NCI-H2107 (cell line): ENCODE data around the gene CNTN5.

ENCODE experiments used
- DNase-seq: peaks from one replicate; lab custom pipeline; 2025; lab: John Stamatoyannopoulos, UW

Gene CNTN5

DNA sequence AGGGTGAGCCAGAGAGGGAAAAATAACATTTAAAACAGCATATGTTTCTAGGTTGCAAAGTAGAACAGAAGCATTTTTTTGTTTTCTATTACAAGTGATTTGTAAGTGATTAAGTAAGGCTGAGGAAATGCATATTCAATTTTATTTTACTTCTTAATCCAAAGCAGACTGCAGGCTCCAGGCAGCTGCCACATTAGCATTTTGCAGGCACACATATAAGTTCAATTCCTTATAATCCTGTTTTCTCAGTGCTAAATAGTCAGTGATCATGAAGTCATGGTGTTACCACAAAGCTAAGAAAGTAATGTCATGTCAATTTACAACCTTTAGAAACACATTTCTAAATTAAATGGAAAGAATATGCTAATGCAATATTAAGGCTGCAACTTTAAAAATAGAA lies 149.8 kb downstream of the CNTN5 start:
- no peak for DNase-seq

DNA sequence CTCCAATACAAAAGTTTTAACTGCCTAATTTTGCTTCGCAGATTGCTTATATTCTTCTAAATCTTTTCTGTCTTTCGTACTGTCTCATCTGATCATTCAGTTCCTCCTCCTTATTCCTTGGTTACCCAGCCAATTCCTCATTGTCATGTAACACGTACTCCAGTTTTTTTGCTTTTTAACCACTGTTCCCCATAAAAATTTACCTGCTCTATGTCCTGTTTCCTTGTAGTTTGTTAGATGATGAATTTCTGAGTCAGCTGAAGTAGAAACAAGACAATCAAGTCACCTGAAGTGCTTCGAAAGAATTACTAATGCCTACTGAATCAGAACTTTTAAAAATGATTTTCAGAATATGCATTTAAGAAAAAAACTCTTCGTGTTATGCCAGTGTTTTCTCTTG lies 150.6 kb downstream of the CNTN5 start:
- no peak for DNase-seq

- DNase-seq, result no peak
Observed at GRCh38 chr11:99176430-99176829, 155.7 kb downstream of the CNTN5 start.

- DNase-seq, result no peak
Observed at GRCh38 chr11:99177446-99177845, 156.7 kb downstream of the CNTN5 start.

DNA sequence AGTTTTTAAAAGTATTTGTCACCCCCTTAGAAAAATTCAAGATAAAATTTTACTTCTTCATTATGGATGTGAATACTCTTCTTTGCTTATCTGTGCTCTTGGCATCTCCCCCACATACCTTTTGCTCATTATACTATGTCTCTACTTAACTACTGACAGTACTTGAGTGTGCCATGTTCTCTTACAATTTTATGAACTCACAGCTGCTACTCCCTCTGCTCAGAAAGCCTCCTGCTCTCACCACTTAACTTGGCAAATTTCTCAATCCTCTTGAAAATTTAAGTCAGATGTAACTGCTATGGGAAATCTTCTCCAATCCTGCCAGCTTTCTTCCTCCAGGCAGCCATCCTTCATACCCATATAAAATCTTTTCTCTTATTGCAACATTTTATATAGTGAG lies 163.4 kb downstream of the CNTN5 start:
- no peak for DNase-seq

- DNase-seq, result no peak
Observed at GRCh38 chr11:99188221-99188620, 167.5 kb downstream of the CNTN5 start.

GRCh38 chr11:99192716-99193115 lies 172.0 kb downstream of the CNTN5 start:
- DNase-seq, result no peak

- DNase-seq, result no peak
Observed at GRCh38 chr11:99197477-99197876, 176.7 kb downstream of the CNTN5 start.

GRCh38 chr11:99198215-99198614 lies 177.5 kb downstream of the CNTN5 start:
- DNase-seq, result no peak

GRCh38 chr11:99199341-99199740 lies 178.6 kb downstream of the CNTN5 start:
- DNase-seq, result no peak

- no peak for DNase-seq
Observed at GRCh38 chr11:99200720-99201119, 180.0 kb downstream of the CNTN5 start.

DNA sequence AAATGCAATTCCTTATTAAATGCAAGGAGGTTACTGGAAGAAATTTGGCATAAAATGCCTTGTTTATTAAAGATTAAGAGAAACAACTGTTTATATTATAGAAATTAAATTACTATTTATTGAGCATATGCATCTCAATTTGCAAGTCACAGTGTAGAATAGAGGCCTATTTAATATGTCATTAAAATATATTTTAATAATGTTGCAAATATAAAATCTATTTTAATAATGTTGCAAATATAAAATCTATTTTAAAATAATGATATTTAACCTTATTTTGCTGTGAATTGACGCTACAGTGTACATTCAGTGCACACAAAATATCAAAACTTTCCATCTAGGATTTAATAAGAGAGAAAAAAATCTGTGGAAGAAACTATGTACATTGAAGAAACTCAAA lies 188.1 kb downstream of the CNTN5 start:
- DNase-seq, result no peak

- no peak for DNase-seq
Observed at GRCh38 chr11:99229544-99229943, 208.8 kb downstream of the CNTN5 start.

GRCh38 chr11:99234534-99234933 lies 213.8 kb downstream of the CNTN5 start:
- no peak for DNase-seq

DNA sequence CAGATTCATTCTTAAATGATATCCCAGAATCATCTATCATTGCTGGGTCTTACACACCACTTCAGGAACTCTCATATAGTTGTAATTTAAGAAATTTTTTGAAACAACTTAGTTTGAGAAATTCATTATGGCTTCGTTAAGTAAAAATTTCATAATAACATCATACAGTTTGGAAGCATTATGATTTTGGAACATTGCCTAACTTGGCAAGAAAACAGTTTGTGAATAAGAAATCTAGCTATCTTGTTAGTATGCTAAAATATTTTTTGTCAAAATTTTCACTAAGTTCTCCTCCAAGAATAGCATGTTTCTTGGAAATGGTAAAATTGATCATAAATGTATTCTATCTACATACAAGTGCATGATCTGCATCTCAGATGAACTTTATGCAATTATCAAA lies 217.7 kb downstream of the CNTN5 start:
- DNase-seq, result no peak

- no peak for DNase-seq
Observed at GRCh38 chr11:99240192-99241030, 219.7 kb downstream of the CNTN5 start.

DNA sequence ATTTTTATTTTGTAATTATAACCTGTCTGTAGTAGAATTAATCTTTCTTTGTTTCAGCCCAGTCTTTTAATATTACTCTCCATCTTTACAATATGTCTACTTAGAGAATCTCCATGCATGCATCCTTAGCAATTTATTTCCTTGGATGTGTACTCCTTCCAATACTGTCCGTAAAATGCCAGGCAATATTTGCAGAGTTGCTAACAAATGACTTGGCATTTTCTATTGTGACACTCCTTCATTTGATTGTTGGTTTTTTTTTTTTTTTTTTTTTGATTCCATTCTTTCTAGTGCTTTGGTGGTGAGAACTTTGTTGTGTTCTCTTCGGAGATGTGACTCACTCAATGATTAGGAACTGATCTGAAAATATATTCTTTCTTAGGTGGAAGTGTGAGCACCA lies 220.3 kb downstream of the CNTN5 start:
- DNase-seq, result no peak

GRCh38 chr11:99244613-99245012 lies 223.9 kb downstream of the CNTN5 start:
- DNase-seq, result no peak

- no peak for DNase-seq
Observed at GRCh38 chr11:99246199-99246598, 225.4 kb downstream of the CNTN5 start.

DNA sequence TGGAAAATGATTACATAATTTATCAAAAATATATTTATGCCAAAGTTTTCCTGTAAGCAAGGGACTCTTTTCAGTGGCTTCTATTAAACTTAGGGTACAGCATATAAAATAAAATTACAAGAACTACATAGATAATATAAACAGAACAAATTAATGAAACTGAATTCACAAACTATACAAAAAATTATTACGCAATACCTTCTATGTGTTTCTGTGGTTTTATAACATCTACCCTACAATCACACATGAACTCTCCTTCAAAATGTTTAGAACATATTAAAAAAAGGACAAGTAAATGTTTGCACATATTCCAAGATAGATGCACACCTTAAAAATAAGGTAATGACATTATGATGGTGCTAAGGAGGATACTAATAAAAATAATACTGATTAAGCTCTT lies 235.9 kb downstream of the CNTN5 start:
- no peak for DNase-seq

- DNase-seq, result no peak
Observed at GRCh38 chr11:99257131-99257530, 236.4 kb downstream of the CNTN5 start.

DNA sequence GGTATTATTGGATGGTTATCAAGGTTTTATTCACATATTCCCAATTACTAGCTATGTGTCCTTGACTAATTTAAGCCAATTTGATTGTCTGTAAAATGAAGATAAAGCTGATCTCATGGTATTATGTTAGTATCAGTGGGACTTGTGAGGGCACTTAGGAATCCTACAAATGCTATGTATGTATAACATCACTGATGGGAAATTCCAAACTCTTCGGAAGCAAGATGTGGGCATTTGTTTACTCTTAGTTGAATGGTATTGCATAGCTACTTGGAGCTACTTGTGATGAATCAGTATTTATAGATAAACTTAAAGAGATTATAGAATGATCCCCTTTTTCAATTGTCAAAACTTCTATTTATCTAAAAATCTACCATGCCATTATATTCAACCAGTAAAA lies 239.9 kb downstream of the CNTN5 start:
- DNase-seq, result no peak

- no peak for DNase-seq
Observed at GRCh38 chr11:99268886-99269285, 248.1 kb downstream of the CNTN5 start.

DNA sequence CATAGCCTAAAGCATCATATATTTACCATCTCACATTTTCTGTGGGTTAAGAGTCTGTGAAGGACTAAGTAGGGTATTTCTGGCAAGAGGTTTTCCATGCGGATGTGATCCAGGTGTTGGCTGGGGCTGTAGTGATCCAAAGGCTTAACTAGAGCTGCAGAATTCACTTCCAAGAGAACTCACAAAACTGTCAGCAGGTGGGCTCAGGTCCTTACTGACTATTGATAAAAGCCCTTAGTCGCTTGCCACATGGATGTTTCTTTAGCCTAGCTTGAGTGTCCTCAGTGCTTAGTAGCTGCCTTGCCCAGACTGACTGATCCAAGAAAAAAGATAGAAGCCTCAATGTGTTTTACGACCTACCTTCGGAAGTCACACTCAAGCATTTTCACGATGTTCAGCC lies 250.8 kb downstream of the CNTN5 start:
- no peak for DNase-seq
